ENCODE data around the gene KCNJ6. TPM values are rescaled to one million over a fixed set of nuclear protein-coding genes. Genes with fewer than 3 reads are reported as not detected.

Gene KCNJ6
- total RNA-seq, 1 experiment from 2014 or later: not detected

GRCh38 chr21:37784591-37785318 lies 131.5 kb downstream of the KCNJ6 start:
- Mint-ChIP-seq H3K27me3 (ENCODE audit: insufficient read depth, unreplicated experiment) (peaks cover 6% of the 10 kb centered on the region), H3K27ac (ENCODE audit: unreplicated experiment) (no peak overlapping the region), H3K4me1 (ENCODE audit: low read depth, unreplicated experiment) (no peaks in the 10 kb centered on the region), H3K9me3 (ENCODE audit: unreplicated experiment) (peaks cover 14% of the 10 kb centered on the region), H3K36me3 (ENCODE audit: insufficient read depth, unreplicated experiment) (no peaks in the 10 kb centered on the region), H3K4me3 (ENCODE audit: unreplicated experiment) (no peak overlapping the region)
- Histone ChIP-seq H3K4me3 (ENCODE audit: low read depth, low read length) (no peak overlapping the region), H3K9me3 (no peaks in the 10 kb centered on the region; the same call in 1 of the 2 replicates), H3K27me3 (replicated peaks; ENCODE audit: control insufficient read depth, insufficient read depth, low read length) (no peaks in the 10 kb centered on the region), H3K36me3 (ENCODE audit: control insufficient read depth, insufficient read depth, low read length) (no peaks in the 10 kb centered on the region), H3K4me1 (no peaks in the 10 kb centered on the region)
- intact Hi-C loops (cut with micrococcal nuclease; ENCODE audit: unreplicated experiment): no loop called here
- ChIA-PET POLR2A (no interaction called here), CTCF (no interaction called here)
- no peak for TF ChIP-seq CTCF (IDR thresholded peaks at IDR 0.05; ENCODE audit: insufficient read depth in 1 of 2, low read depth in 1 of 2, low read length in 1 of 2, severe bottlenecking in 1 of 2, unreplicated experiment in 1 of 2)
- BruUV-seq (replicated peaks): no TSS peak
- no peak for DNase-seq

GRCh38 chr21:37783016-37783415 lies 133.2 kb downstream of the KCNJ6 start:
- POLR2A ChIA-PET: no interaction called here
- Histone ChIP-seq H3K4me1 (no peaks in the 10 kb centered on the region), H3K27me3 (replicated peaks; ENCODE audit: control insufficient read depth, insufficient read depth, low read length) (no peaks in the 10 kb centered on the region), H3K4me3 (ENCODE audit: low read depth, low read length) (no peak overlapping the region), H3K36me3 (ENCODE audit: control insufficient read depth, insufficient read depth, low read length) (no peaks in the 10 kb centered on the region), H3K9me3 (no peaks in the 10 kb centered on the region; the same call in 1 of the 2 replicates)
- TF ChIP-seq CTCF (IDR thresholded peaks at IDR 0.05; ENCODE audit: insufficient read depth in 1 of 2, low read depth in 1 of 2, low read length in 1 of 2, severe bottlenecking in 1 of 2, unreplicated experiment in 1 of 2): no peak
- H3K9me3 Mint-ChIP-seq (ENCODE audit: unreplicated experiment): peaks cover 14% of the 10 kb centered on the region
- H3K36me3 Mint-ChIP-seq (ENCODE audit: insufficient read depth, unreplicated experiment): no peaks in the 10 kb centered on the region
- H3K4me1 Mint-ChIP-seq (ENCODE audit: low read depth, unreplicated experiment): no peaks in the 10 kb centered on the region
- peaks cover 8% of the 10 kb centered on the region for H3K27me3 Mint-ChIP-seq (ENCODE audit: insufficient read depth, unreplicated experiment)
- no TSS peak for BruUV-seq (replicated peaks)
- intact Hi-C loops (cut with micrococcal nuclease; ENCODE audit: unreplicated experiment): no loop called here
- CTCF ChIA-PET: no interaction called here
- H3K27ac Mint-ChIP-seq (ENCODE audit: unreplicated experiment): no peak overlapping the region
- no peak overlapping the region for H3K4me3 Mint-ChIP-seq (ENCODE audit: unreplicated experiment)
- no peak for DNase-seq

- Histone ChIP-seq H3K36me3 (ENCODE audit: control insufficient read depth, insufficient read depth, low read length) (no peaks in the 10 kb centered on the region), H3K4me3 (ENCODE audit: low read depth, low read length) (no peak overlapping the region), H3K27me3 (replicated peaks; ENCODE audit: control insufficient read depth, insufficient read depth, low read length) (no peaks in the 10 kb centered on the region), H3K9me3 (no peaks in the 10 kb centered on the region; the same call in 1 of the 2 replicates), H3K4me1 (no peaks in the 10 kb centered on the region)
- BruUV-seq (replicated peaks): no TSS peak
- CTCF ChIA-PET: no interaction called here
- no peak for TF ChIP-seq CTCF (IDR thresholded peaks at IDR 0.05; ENCODE audit: insufficient read depth in 1 of 2, low read depth in 1 of 2, low read length in 1 of 2, severe bottlenecking in 1 of 2, unreplicated experiment in 1 of 2)
- no peak for DNase-seq
- H3K36me3 Mint-ChIP-seq (ENCODE audit: insufficient read depth, unreplicated experiment): no peaks in the 10 kb centered on the region
- no peak overlapping the region for H3K4me3 Mint-ChIP-seq (ENCODE audit: unreplicated experiment)
- H3K27ac Mint-ChIP-seq (ENCODE audit: unreplicated experiment): no peak overlapping the region
- POLR2A ChIA-PET: no interaction called here
- H3K27me3 Mint-ChIP-seq (ENCODE audit: insufficient read depth, unreplicated experiment): peaks cover 11% of the 10 kb centered on the region
- H3K4me1 Mint-ChIP-seq (ENCODE audit: low read depth, unreplicated experiment): no peaks in the 10 kb centered on the region
- intact Hi-C loops (cut with micrococcal nuclease; ENCODE audit: unreplicated experiment): no loop called here
- peaks cover 14% of the 10 kb centered on the region for H3K9me3 Mint-ChIP-seq (ENCODE audit: unreplicated experiment)
These were observed 135.0 kb downstream of the KCNJ6 start for GRCh38 chr21:37780991-37781983.

Measured in Caco-2 (cell line).